ENCODE results near the gene FOXP3. TPM values are rescaled to one million over a fixed set of nuclear protein-coding genes. Genes with fewer than 3 reads are reported as not detected.

Gene FOXP3
- polyA plus RNA-seq, 5 donors: 0.32 to 0.73 (median 0.69) TPM

DNA sequence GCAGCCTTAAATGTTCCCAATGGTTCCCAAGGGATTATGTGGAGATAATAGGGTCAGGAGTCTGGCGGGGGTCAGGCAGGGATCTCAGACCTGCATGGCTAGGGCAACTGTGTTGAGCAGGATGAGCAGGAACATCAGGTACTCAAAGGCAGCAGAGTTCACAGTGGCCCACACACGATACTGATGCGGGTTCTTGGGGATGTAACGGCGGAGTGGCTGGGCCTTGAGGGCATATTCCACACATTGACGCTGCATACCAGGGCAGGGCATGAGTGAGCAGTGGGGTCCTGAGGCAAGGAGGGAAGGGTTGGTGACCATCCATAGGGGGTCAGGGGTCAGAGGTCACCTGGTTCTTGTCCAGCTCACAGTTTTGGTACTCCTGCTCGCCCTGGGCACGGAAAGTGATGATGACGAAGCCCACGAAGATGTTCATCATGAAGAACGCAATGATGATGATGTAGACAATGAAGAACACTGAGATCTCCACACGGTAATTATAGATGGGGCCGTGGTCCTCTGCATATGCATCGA, 49.4 kb downstream of the FOXP3 start:
- no peak for DNase-seq

DNA sequence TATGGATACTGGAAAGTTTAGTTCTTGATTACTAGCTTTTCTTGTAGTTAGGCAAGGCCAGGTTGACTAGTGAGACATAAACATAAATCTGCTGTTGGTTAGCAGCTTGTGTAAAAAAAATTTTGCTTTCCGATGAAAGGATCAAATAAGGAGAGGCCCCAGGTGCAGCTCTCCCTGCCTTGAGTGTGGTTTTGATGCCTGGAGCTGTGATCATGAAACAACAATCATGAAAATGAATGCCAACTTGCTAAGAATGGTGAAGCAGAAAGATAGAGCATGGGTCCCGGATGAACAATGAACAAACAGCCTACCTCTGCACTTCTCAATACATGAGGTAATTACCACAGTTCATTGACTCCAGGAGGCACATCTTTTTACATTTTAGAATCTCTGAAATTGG, 50.1 kb downstream of the FOXP3 start:
- DNase-seq: no peak

DNA sequence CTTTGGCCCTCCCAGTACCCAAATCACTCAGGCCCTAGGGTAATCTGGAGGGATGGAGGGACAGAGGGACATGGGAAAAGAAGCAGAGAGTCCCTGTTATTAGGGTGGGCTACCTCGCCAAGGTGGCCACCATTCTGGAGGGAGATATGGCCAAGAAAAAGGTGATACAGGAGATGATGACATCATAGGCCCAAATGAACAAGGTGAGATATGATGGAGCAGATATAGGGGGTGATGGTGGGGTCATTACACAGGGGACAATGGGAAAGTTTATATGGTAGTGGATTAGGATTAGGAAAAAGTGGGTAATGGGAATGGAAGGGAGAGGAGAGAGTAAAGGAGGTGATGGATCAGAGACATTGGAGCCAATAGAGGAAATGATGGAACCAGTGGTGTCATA, 51.6 kb downstream of the FOXP3 start:
- DNase-seq: no peak

DNA sequence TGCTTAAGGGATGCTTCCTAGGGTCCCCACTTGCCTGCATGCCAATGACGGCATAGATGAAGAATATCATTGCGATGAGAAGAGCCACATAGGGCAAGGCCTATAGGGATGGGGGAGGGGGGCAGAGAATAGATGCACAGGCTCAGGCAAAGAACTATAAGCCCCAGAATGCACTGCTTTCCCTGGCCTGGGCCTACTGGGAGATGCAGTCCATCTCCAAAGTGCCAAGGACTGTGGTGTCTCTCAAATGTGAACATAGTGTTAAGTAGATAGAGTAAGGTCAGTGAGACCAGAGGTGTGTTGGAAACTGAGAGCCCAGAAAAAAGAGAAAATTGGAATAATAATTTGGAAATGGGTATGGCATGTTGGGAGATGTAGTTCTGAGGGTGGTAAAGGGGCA, 52.3 kb downstream of the FOXP3 start:
- DNase-seq: no peak

DNA sequence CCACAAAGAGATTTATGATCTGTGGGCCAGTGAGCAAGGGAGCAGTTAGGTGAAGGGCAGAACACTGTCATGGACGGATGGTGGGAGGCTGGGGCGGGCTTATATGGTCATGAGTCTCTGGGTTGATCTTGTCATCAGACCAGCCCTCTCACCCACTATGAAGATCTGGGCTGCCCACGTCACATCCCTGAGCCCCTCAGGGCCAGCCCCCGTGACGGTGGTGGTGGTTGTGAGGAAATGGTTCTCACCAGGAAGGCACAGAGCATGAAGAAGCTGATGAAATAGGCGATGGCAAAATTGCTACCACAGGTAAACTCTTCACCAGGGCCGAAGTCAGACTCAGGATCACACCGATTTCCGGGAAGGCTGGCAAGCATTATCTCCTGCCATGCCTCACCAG, 53.4 kb downstream of the FOXP3 start:
- no peak for DNase-seq

DNA sequence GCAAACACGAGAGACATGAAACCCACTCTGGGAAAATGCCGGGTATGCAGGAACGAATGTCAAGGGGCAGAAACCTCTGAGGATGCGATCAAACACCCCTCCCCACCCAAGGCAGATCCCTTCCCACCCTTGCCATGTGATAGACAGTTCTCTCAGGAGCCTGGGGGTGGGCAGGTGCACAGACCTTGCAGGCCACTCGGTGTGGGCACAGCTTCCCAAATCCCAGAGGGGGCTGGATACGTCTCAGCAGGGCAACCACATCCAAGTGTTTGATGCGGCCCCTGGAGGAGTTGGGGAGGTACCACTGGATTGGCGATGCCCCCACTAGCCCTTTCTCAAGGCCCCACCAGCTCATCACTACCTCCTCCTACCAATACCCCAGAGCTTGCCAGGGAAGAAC, 54.1 kb downstream of the FOXP3 start:
- no peak for DNase-seq

DNA sequence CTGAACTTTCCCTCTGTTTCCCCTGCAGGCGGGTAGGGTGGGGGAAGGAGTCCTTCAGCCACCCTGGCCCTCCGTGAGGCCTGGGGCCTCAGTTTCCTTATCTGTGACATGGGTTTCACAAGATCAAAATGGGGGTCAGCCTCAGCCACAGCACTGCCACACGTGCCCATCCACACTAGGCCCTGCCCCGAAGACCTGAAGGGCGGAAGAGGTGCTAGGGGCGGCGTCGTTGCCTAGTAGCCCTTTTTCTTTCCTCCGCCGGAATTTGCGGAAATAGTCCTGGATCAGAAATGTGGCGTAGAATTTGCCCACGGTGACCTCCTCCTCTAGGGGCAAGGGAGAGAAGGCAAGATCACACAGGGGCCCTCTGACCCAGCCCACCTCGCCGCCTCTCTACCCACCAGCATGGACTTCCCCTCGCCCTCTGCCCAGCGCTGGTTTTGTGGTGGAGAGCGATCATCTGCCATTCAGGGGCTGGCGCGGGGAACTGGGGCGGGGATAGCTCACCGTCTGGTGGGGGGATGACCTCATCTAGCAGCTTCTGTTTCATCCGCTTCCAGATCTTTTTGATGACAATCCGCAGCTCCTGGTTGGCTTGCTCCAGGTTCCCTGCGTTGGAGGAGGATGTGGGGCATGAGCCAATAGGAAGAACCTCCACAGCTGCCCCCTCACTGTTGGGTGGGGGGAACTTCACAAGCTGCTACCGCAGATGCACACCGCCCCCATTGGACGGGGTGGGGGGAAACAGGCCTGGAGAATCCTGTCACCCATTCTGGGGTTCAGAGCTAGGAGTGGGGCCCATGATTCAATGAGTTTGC, 54.9 kb downstream of the FOXP3 start:
- DNase-seq: no peak

DNA sequence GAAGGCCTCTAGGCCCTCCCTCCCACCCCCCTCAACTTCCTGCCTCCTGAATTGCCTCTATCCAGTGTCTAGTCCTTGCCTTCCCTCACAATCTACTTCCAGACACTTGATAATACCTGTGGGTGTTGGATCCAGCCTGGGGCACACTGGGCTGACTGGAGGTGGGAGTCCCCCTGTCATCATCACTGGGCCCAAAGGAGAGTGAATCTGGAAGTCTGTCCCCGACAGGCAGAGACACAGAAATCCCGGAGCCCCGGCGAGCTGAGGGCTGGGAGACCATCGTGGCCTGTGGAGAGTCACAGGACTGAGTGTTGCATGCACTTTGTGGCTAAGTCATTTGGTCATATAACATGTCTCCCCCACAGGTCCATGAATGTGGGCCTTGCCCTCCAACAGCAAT, 56.1 kb downstream of the FOXP3 start:
- no peak for DNase-seq

DNA sequence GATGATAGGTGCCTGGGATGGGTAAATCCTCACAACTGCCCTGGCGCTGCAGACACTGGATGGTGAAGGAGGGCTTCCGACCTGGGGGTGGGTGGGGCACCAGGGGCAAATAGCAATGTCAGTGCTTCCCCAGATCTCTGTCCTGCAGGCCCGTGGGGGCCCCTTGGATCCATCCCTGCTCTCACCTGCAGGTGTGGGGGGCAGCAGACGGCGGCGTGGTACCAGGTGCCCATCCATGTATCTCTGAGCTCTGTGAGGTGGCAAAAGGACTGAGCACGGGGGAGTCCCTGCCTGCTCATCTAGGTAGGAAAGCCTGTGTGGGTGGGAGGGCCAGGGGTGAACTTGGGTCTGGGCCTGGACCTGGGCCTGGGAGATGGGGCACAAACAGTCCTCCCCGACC, 58.0 kb downstream of the FOXP3 start:
- no peak for DNase-seq

DNA sequence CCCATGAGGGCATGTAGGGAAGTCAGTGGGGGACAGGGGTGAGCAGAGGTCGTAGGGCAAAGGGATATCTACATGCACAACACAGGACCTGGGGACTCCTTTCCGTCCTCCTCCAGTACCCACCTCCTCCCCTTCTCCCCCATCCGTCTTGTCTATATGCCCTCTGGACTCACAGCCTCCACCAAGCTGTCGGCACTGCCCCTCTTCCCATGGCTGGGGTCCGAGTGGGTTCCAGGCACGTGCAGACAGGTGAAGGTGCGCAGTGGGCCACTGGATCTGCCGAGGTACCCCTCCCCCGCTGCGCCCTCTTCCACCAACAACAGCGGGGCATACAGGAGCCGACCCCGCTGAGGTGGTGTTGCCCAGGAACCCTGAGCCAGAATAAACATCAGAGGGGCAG, 59.1 kb downstream of the FOXP3 start:
- DNase-seq: no peak

DNA sequence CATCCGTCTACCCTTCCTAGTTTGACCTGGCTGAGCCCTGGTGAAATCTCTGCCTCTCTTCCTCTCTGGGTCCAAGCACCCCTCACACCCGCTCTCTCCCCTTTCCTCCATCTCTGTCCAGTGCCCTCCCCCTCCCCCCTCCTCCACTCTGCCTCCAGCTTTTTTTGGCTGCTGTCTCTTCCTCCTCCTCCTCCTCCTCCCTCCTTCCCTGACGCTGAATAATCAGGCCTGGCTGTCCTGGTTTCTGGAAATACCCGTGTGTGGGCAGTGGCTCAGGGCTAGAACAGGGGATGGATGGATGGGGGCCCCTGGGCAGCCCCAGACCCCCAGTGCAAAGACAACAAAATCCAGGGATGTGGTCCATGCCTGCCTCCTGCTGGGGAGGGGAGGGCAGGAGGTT, 59.8 kb downstream of the FOXP3 start:
- DNase-seq: no peak

DNA sequence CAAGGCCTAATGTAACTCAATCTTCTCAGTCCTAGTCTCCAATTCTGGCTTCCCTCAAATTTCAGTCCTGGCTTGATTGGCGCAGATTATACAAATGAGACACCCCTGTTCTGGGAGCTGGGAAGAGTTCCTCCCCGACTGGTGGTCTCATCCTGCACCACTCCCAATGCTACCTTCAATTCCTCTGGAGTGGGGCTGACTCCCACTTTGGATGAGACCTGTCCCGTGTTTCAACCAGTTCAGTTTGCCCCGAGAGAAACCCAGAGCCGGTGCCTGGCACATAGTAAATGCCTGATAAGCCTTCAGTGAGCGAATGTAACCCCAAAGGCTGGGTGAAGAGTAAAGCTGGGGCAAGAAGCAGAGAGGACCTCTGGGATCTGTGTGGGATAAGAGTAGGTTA, 60.5 kb downstream of the FOXP3 start:
- no peak for DNase-seq

DNA sequence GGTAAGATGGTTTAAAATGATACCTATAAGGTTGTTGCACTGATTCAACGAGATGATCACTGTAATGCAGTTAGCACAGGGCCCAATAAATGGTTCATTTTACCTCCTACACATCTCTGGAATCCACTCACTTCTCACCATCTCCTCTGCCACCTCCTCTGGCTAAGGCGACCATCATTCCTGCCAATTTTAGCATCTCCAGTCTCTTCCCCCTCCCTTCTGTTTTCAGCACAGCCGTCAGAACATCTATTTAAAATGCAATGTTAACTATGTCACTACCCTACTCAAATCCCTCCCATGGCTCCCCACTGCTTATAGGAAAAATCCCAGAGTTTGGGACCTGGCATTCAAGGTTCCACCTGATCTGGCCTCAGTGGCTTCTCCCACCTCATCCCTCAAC, 61.0 kb downstream of the FOXP3 start:
- DNase-seq: no peak

DNA sequence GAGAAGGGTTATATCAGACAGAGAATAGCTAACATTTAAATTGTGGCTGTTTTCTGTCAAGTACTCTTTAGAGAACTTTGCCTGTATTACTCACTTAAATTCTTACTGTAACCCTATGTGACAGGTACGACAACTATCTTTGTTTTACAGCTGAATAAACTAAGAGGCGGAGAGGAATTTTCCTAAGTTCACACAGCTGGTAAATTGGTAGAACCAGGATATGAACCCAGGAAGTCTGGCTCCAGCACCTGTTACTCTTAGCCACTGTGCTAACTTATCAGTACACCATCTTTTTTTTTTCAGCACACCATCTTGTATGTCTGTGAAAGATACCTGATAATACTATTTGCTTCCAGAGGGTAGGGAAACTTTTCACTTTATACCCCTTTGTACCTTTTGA, 62.5 kb downstream of the FOXP3 start:
- DNase-seq: no peak

Other genes with a start within 250 kb of the FOXP3 start
- 10 to 100 TPM; 33.3 to 46.8 (median 42.2) TPM for gene TFE3, start 221.4 kb downstream of the FOXP3 start, polyA plus RNA-seq (ENCODE audit: insufficient read depth in 1 of 5, insufficient read length in 5 of 5, low replicate concordance in 1 of 5)
- 10 to 100 TPM; 11.4 to 19.0 (median 16.9) TPM for gene CCDC120, start 205.7 kb downstream of the FOXP3 start, polyA plus RNA-seq (ENCODE audit: insufficient read depth in 1 of 5, insufficient read length in 5 of 5, low replicate concordance in 1 of 5)
- gene PRAF2, start 190.7 kb downstream of the FOXP3 start, polyA plus RNA-seq (ENCODE audit: insufficient read depth in 1 of 5, insufficient read length in 5 of 5, low replicate concordance in 1 of 5): 10 to 100 TPM; 28.8 to 40.9 (median 35.7) TPM
- 10 to 100 TPM; 40.9 to 61.7 (median 48.2) TPM for gene WDR45, start 184.8 kb downstream of the FOXP3 start, polyA plus RNA-seq (ENCODE audit: insufficient read depth in 1 of 5, insufficient read length in 5 of 5, low replicate concordance in 1 of 5)
- gene GPKOW, start 141.0 kb downstream of the FOXP3 start, polyA plus RNA-seq (ENCODE audit: insufficient read depth in 1 of 5, insufficient read length in 5 of 5, low replicate concordance in 1 of 5): 10 to 100 TPM; 20.5 to 26.9 (median 21.1) TPM
- gene MAGIX, start 102.0 kb downstream of the FOXP3 start, polyA plus RNA-seq (ENCODE audit: insufficient read depth in 1 of 5, insufficient read length in 5 of 5, low replicate concordance in 1 of 5): 1 to 10 TPM; 1.5 to 4.0 (median 2.1) TPM
- gene PLP2, start 92.8 kb downstream of the FOXP3 start, polyA plus RNA-seq (ENCODE audit: insufficient read depth in 1 of 5, insufficient read length in 5 of 5, low replicate concordance in 1 of 5): 10 to 100 TPM; 41.4 to 63.7 (median 55.9) TPM
- 1 to 10 TPM; 4.2 to 7.3 (median 6.4) TPM for gene PRICKLE3, start 78.3 kb downstream of the FOXP3 start, polyA plus RNA-seq (ENCODE audit: insufficient read depth in 1 of 5, insufficient read length in 5 of 5, low replicate concordance in 1 of 5)
- gene SYP, start 64.5 kb downstream of the FOXP3 start, polyA plus RNA-seq (ENCODE audit: insufficient read depth in 1 of 5, insufficient read length in 5 of 5, low replicate concordance in 1 of 5): 1 to 10 TPM; 2.8 to 3.5 (median 3.1) TPM
- under 1 TPM; 0.09 to 0.66 (median 0.45) TPM for gene CACNA1F, start 31.4 kb downstream of the FOXP3 start, polyA plus RNA-seq (ENCODE audit: insufficient read depth in 1 of 5, insufficient read length in 5 of 5, low replicate concordance in 1 of 5)
- 10 to 100 TPM; 11.4 to 19.4 (median 14.0) TPM for gene CCDC22, start 29.2 kb downstream of the FOXP3 start, polyA plus RNA-seq (ENCODE audit: insufficient read depth in 1 of 5, insufficient read length in 5 of 5, low replicate concordance in 1 of 5)
- gene PPP1R3F, start 5.1 kb upstream of the FOXP3 start, polyA plus RNA-seq (ENCODE audit: insufficient read depth in 1 of 5, insufficient read length in 5 of 5, low replicate concordance in 1 of 5): 1 to 10 TPM; 4.8 to 8.1 (median 5.8) TPM
- under 1 TPM in 2 of 5 donors, not detected in 3; 0.22 to 0.40 TPM for gene GAGE10, start 38.9 kb upstream of the FOXP3 start, polyA plus RNA-seq (ENCODE audit: insufficient read depth in 1 of 5, insufficient read length in 5 of 5, low replicate concordance in 1 of 5)
- not detected for gene GAGE12J, start 57.3 kb upstream of the FOXP3 start, polyA plus RNA-seq (ENCODE audit: insufficient read depth in 1 of 5, insufficient read length in 5 of 5, low replicate concordance in 1 of 5)
- not detected for gene GAGE13, start 66.9 kb upstream of the FOXP3 start, polyA plus RNA-seq (ENCODE audit: insufficient read depth in 1 of 5, insufficient read length in 5 of 5, low replicate concordance in 1 of 5)